Hematopoietic multipotent progenitor cell treated with erythropoietin and hydrocortisone succinate and interleukin-3 and kit ligand, for 17 days (in vitro differentiated cells): ENCODE data around the gene ATP11B.
"Not testable (repeated sequence)": the region's sequence is repeated elsewhere in the genome, so short reads cannot be mapped to it uniquely, and the experiment has no call there.

Experiments
- DNase-seq: peaks from one replicate; pipeline ENCODE4 v3.0.0-alpha.2; 2015; ENCODE audit warnings: low spot score

Gene ATP11B

GRCh38 chr3:182837855-182838454, 44.7 kb downstream of the ATP11B start:
- DNase-seq, result peak; percentile 56

GRCh38 chr3:182843478-182843877, 50.2 kb downstream of the ATP11B start:
- DNase-seq, result no peak

- DNase-seq, result no peak
These were observed 55.6 kb downstream of the ATP11B start for GRCh38 chr3:182848906-182849305.

GRCh38 chr3:182855076-182855475, 61.8 kb downstream of the ATP11B start:
- DNase-seq, result no peak

GRCh38 chr3:182861348-182861747, 68.0 kb downstream of the ATP11B start:
- DNase-seq, result peak; percentile 20

GRCh38 chr3:182862159-182862860, 69.0 kb downstream of the ATP11B start:
- no peak for DNase-seq

- DNase-seq, result no peak
These were observed 75.8 kb downstream of the ATP11B start for GRCh38 chr3:182869059-182869458.

- DNase-seq, result not testable (repeated sequence)
These were observed 77.6 kb downstream of the ATP11B start for GRCh38 chr3:182870917-182871316.

- no peak for DNase-seq
These were observed 85.8 kb downstream of the ATP11B start for GRCh38 chr3:182879031-182879611.

- DNase-seq, result no peak
These were observed 93.2 kb downstream of the ATP11B start for GRCh38 chr3:182886497-182886896.

GRCh38 chr3:182889948-182890629, 96.8 kb downstream of the ATP11B start:
- no peak for DNase-seq

GRCh38 chr3:182891364-182891763, 98.1 kb downstream of the ATP11B start:
- no peak for DNase-seq

- DNase-seq, result no peak
These were observed 98.9 kb downstream of the ATP11B start for GRCh38 chr3:182892226-182892625.

GRCh38 chr3:182895513-182896112, 102.3 kb downstream of the ATP11B start:
- no peak for DNase-seq

- DNase-seq, result no peak
These were observed 103.2 kb downstream of the ATP11B start for GRCh38 chr3:182896553-182896952.

GRCh38 chr3:182902236-182902635, 108.9 kb downstream of the ATP11B start:
- DNase-seq, result no peak

- DNase-seq, result no peak
These were observed 110.9 kb downstream of the ATP11B start for GRCh38 chr3:182904164-182904563.

GRCh38 chr3:182905623-182906022, 112.3 kb downstream of the ATP11B start:
- no peak for DNase-seq

- DNase-seq, result no peak
These were observed 112.7 kb downstream of the ATP11B start for GRCh38 chr3:182906036-182906435.

GRCh38 chr3:182908471-182908870, 115.2 kb downstream of the ATP11B start:
- DNase-seq, result no peak

GRCh38 chr3:182909318-182910040, 116.2 kb downstream of the ATP11B start:
- DNase-seq, result peak; percentile 72
